Aorta (tissue), 5 donors: ENCODE data around the gene EP400. TPM values are rescaled to one million over a fixed set of nuclear protein-coding genes. Genes with fewer than 3 reads are reported as not detected.

Experiments
- ATAC-seq: fragments of 200-7000 bp; cut with Tn5 transposase; one replicate; pipeline ENCODE4 v1.9.1; 2022; ENCODE audit warnings: moderate library complexity; ENCODE audit not compliant: low FRiP score
- DNase-seq, 2 donors: peaks; one replicate each; pipeline ENCODE4 v3.0.0-alpha.2; 2020
- H3K27ac ChIP-seq, 2 donors: one replicate each; pipeline ENCODE4 v1.5.1; 2013; ENCODE audit warnings: low read length in 2 of 2, mild to moderate bottlenecking in 2 of 2, moderate library complexity in 2 of 2, control low read depth in 1 of 2, inconsistent platforms in 1 of 2, low read depth in 1 of 2
- H3K27me3 ChIP-seq, 2 donors: one replicate each; pipeline ENCODE4 v1.6.1; 2013; ENCODE audit warnings: control low read depth in 1 of 2, low read length in 1 of 2, mild to moderate bottlenecking in 1 of 2, moderate library complexity in 1 of 2; ENCODE audit not compliant: insufficient read depth in 2 of 2, control insufficient read depth in 1 of 2
- H3K36me3 ChIP-seq, 2 donors: one replicate each; pipeline ENCODE4 v1.6.1; 2013; ENCODE audit warnings: control low read depth in 1 of 2, low read length in 1 of 2, mild to moderate bottlenecking in 1 of 2; ENCODE audit not compliant: insufficient read depth in 2 of 2, control insufficient read depth in 1 of 2
- H3K4me1 ChIP-seq, 2 donors: one replicate each; pipeline ENCODE4 v1.6.1; 2013; ENCODE audit warnings: low read length in 2 of 2, control low read depth in 1 of 2, mild to moderate bottlenecking in 1 of 2, moderate library complexity in 1 of 2; ENCODE audit not compliant: insufficient read depth in 2 of 2, control insufficient read depth in 1 of 2
- H3K4me3 ChIP-seq, 2 donors: one replicate each; pipeline ENCODE4 v1.5.1; 2013; ENCODE audit warnings: low read length in 2 of 2, control low read depth in 1 of 2, mild to moderate bottlenecking in 1 of 2
- H3K9me3 ChIP-seq: one replicate; pipeline ENCODE4 v1.6.1; 2013; ENCODE audit warnings: mild to moderate bottlenecking, low read length; ENCODE audit not compliant: control insufficient read depth
- WGBS, 2 donors: extraction: QIAGEN DNeasy Blood & Tissue Kit; methylation state at CpG; one replicate each; pipeline ENCODE4 v1.1.7; 2013; 5-methylcytosine and 5-hydroxymethylcytosine counted together
- intact Hi-C, 2 donors: fragments of 100-400 bp; cut with DNase I; formaldehyde crosslinking; loops; one replicate each; pipeline versions ENCODE4 v1.14.2 to v1.15.0; 2022
- polyA plus RNA-seq, 2 donors: library from polyadenylated mRNA; stranded (reverse); fragments of 200-250 nt; gene quantifications; one replicate each; pipeline ENCODE4 v1.2.3, GENCODE V29; 2013
- total RNA-seq, 2 donors: library from RNA; stranded (reverse); fragmentation: NEBNext Ultra II Directional; extraction: Animal tissue kit (Norgen Biotek cat#: 25700); gene quantifications; one replicate each; pipeline ENCODE4 v1.2.1, GENCODE V29; 2021
- donor health status: healthy with polysubstance abuse.
- donor health status: Bipolar disorder and iron deficiency.
- donor health status: DM: no; HTN: no; CAD: no.
- donor health status: DM: no; HTN: no; CAD: no.
- donor health status: DM: yes; HTN: yes; CAD: no.

The EP400 gene
- total and polyA plus RNA-seq, 4 donors = 2.8 to 52.9 (median 28.1) TPM

GRCh38 chr12:132114667-132115066 is 164.9 kb downstream of the EP400 start:
- Histone ChIP-seq H3K36me3 (peaks cover 3 to 15% of the 10 kb centered on the region in 2 donors), H3K27me3 (no peaks in the 10 kb centered on the region), H3K4me1 (no peaks in the 10 kb centered on the region), H3K4me3 (no peak overlapping the region), H3K27ac (no peak overlapping the region), H3K9me3 (no peaks in the 10 kb centered on the region)
- intact Hi-C loops = no loop called here
- 94 to 97% methylated on average over 6 of the region's 6 CpGs for WGBS, 2 donors
- DNase-seq (no peak), ATAC-seq (no peak)

- Histone ChIP-seq H3K27ac (no peak overlapping the region), H3K4me1 (no peaks in the 10 kb centered on the region), H3K36me3 (peaks cover 0 to 15% of the 10 kb centered on the region in 2 donors), H3K4me3 (no peak overlapping the region), H3K9me3 (no peaks in the 10 kb centered on the region), H3K27me3 (no peaks in the 10 kb centered on the region)
- 97% methylated on average over 9 of the region's 9 CpGs for WGBS, 2 donors
- intact Hi-C loops = no loop called here
- no peak for DNase-seq
- ATAC-seq = no peak
Observed at GRCh38 chr12:132115500-132115899, 165.8 kb downstream of the EP400 start.

GRCh38 chr12:132116709-132117557 is 167.2 kb downstream of the EP400 start:
- DNase-seq (no peak), ATAC-seq (peak; percentile 27)
- Histone ChIP-seq H3K27ac (no peak overlapping the region), H3K4me1 (no peaks in the 10 kb centered on the region), H3K9me3 (no peaks in the 10 kb centered on the region), H3K4me3 (no peak overlapping the region), H3K27me3 (no peaks in the 10 kb centered on the region), H3K36me3 (peaks cover 0 to 13% of the 10 kb centered on the region in 2 donors)
- WGBS, 2 donors = 97% methylated on average over 58 of the region's 58 CpGs
- intact Hi-C loops = no loop called here

- Histone ChIP-seq H3K4me3 (no peak overlapping the region), H3K36me3 (peaks cover 0 to 16% of the 10 kb centered on the region in 2 donors), H3K27me3 (no peaks in the 10 kb centered on the region), H3K9me3 (no peaks in the 10 kb centered on the region), H3K4me1 (no peaks in the 10 kb centered on the region), H3K27ac (no peak overlapping the region)
- intact Hi-C loops = no loop called here
- DNase-seq = no peak
- ATAC-seq = no peak
- WGBS, 2 donors = 91 to 95% methylated on average over 9 to 10 of the region's 10 CpGs
Observed at GRCh38 chr12:132117558-132117875, 167.8 kb downstream of the EP400 start.

DNA sequence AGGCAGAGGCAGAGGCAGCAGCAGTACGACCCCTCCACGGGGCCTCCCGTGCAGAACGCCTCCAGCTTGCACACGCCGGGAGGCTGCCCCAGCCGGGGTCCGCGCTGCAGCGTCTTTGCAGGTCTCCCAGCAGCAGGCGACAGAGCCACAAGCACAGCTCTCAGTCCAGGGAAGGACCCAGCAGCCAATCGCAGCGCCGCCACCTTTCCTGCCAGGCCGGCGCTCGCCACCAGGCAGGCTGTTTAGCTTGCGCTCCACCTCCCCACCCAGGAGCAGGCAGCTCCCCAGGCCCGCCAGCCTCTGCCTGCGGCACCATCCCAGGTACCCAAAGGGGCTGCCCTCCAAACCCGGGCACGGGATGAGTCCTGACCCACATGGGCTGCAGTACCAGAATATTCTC is 169.1 kb downstream of the EP400 start:
- WGBS, 2 donors = 77 to 90% methylated on average over 22 of the region's 22 CpGs
- Histone ChIP-seq H3K27me3 (no peaks in the 10 kb centered on the region), H3K9me3 (no peaks in the 10 kb centered on the region), H3K4me3 (no peak overlapping the region), H3K27ac (no peak overlapping the region), H3K36me3 (peaks cover 0 to 13% of the 10 kb centered on the region in 2 donors), H3K4me1 (no peaks in the 10 kb centered on the region)
- ATAC-seq (no peak), DNase-seq (no peak)
- intact Hi-C loops = no loop called here

DNA sequence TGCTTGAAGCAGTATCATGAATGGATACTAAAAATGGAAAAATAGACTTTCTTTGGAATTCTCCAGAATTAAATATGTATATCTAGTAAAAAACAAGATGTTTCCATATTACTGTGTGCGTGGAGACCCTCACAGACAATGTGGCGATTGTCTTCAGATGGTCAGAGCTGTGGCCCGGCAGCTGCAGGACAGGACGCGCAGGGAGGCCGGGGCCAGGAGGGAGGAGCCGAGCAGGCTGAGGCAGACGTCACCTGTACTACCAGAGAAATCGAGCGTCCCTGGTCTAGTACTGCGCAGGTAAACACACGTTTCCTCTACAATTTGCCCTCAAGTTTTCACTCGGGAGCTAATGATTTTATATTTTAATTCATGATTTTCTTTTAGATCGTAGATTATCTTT is 171.5 kb downstream of the EP400 start:
- Histone ChIP-seq H3K4me3 (no peak overlapping the region), H3K36me3 (peaks cover 0 to 8% of the 10 kb centered on the region in 2 donors), H3K9me3 (no peaks in the 10 kb centered on the region), H3K4me1 (no peaks in the 10 kb centered on the region), H3K27ac (no peak overlapping the region), H3K27me3 (no peaks in the 10 kb centered on the region)
- WGBS, 2 donors = 94 to 95% methylated on average over 14 of the region's 14 CpGs
- DNase-seq (no peak), ATAC-seq (no peak)
- intact Hi-C loops = no loop called here

- Histone ChIP-seq H3K27me3 (no peaks in the 10 kb centered on the region), H3K27ac (no peak overlapping the region), H3K4me1 (no peaks in the 10 kb centered on the region), H3K36me3 (peaks cover 0 to 11% of the 10 kb centered on the region in 2 donors), H3K4me3 (no peak overlapping the region), H3K9me3 (no peaks in the 10 kb centered on the region)
- DNase-seq (peak in 1 of 2 donors; percentile 13), ATAC-seq (no peak)
- WGBS, 2 donors = 92 to 96% methylated on average over 12 of the region's 12 CpGs
- intact Hi-C loops = no loop called here
Observed at GRCh38 chr12:132123970-132124765, 174.4 kb downstream of the EP400 start.

DNA sequence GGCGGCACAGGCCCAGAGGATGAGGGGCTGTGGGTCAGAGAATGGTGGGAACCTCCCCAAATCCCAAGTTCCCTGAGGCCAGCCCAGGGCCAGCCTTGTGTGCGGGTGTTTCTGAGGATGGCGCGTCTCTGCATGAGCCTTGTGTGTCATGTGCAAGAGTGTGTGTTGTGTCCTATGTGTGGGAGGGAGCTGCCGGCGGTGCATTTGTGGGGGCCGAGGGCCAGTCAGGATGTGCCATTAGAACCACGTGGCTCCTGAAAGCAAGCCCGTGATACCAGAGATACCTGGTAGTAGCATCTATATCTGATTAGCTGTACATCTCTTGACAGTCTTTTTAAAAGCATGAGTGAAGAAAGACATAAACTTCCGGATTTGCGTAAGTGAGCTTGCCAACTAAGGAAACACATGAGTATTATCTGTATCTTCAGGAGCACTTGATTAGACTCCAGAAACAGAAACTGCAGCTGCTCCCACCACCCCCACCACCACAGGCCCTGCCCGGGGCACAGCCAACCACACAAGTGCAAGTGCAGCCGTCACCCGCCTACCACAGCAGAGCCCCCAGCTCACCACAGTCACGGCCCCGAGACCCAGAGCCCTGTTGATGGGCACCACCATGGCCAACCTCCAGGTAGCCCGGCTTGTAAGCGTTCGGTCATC is 175.2 kb downstream of the EP400 start:
- Histone ChIP-seq H3K27ac (no peak overlapping the region), H3K9me3 (no peaks in the 10 kb centered on the region), H3K4me3 (no peak overlapping the region), H3K27me3 (no peaks in the 10 kb centered on the region), H3K36me3 (peaks cover 0 to 11% of the 10 kb centered on the region in 2 donors), H3K4me1 (no peaks in the 10 kb centered on the region)
- peak in 1 of 2 donors; percentile 55 for DNase-seq
- 91 to 97% methylated on average over 19 of the region's 19 CpGs for WGBS, 2 donors
- ATAC-seq = peak; percentile 7
- intact Hi-C loops = no loop called here
